GM18517 (cell line): ENCODE results near the gene MBNL2.

Source experiments
- ATAC-seq: cut with Tn5 transposase; IDR thresholded peaks from one replicate; pipeline ENCODE4 v1.9.1; 2021; ENCODE audit warnings: mild to moderate bottlenecking, moderate library complexity; ENCODE audit not compliant: unreplicated experiment

The MBNL2 gene

DNA sequence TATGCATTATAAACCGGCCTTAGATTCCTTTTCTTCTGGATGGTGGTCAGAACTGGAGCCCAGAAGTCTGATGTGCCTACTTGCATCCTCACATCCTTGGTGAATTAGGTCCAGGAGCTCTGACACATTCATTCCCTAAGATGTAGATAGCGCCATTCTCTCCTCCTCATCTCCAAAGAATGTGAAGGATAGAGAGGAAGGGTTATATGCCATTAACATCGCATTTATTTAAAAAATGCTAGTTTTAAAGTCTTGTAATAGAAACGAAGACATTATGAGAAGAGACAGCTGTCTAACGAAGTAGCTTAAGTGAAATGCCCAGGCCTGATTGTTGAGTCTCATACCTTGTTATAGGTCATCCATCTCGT is 9.7 kb downstream of the MBNL2 start:
- no peak for ATAC-seq

DNA sequence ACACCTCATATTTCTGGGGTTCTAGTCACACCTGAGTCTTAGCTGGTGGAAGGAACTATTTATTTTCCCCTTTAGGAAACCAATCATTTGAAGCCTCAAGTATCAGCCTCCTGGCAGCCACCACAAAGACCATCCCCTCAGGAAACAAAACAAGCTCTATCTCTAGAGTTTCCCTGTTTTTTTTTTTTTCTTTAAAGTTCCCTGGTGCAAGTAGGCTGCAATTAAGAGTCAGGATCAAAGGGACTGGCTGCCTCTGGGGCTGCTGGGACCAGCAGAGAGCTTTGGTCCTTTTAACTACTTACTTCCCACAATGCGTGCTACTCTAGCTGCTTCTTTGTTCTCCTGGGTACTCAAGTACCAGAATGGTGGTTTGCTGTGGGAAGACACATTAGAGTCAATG is 11.4 kb downstream of the MBNL2 start:
- ATAC-seq = no peak

DNA sequence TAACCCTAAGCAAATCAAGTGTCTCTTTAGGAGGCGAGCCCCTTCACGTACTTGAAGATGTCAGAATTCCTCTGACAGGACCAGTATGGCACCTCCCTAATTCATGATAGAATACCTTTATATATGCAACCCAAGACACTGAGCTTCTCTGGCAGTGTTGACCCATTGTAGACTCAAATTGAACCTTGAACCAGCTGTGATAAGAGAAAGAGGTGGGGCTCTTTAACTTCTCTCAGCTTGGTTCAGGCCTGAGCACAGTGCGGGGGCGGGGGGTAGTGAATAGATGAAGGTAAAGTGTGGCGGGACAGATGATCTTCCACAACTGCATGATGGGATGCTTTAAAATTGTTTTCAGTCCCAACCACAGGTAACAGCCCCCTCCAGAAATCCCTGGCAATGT is 12.1 kb downstream of the MBNL2 start:
- no peak for ATAC-seq

DNA sequence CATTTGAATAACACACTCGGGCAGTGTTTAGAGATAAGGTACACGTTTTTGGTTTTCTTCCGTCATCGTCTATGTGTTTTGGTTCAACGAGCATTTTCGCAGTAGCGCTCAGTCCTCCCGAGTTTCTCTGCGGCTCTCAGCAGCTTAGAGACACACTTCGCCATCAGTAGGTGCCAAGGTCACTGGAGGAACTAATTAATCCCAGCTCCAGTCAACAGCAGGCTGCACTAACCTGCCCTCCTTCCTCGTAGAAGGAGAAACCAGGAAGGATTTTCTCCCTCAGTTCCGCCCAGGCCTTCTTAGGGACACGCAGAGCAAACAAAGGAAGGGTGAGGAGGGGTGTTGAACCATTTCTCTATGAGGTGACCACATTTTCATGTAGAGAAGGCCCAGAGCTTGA is 12.6 kb downstream of the MBNL2 start:
- ATAC-seq = no peak

DNA sequence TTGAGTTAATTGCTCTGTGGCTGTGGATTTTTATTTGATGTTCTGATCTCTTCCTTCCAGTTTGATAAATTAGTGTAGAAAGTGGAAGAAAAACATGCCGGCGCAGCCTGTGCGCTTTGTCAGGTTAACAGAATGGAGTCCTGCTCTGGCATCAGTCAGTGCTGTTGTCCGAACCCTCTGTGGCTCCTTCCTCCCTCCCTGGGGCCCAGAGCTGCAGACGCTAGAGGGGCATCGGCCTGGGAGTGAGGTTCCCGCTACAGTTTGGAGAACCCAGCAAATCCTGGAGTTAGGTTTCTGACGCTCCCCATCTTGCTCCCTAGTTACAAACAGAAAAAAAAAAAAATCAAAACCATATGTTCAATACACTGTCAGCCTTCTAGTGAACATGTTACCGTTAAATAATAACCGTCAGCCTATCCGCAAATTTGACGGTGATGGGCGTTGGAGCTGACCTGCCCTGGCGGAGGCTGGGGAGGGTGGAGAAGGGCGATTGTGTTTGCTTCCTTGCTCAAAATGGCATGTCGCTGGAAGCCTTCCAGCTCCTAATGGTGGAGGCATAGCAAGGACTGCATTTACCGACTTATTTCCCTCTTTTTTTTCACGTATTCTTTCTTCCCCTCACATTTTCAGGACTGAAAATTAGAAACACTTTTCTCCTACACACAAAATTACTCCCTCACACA is 13.6 kb downstream of the MBNL2 start:
- ATAC-seq = no peak

DNA sequence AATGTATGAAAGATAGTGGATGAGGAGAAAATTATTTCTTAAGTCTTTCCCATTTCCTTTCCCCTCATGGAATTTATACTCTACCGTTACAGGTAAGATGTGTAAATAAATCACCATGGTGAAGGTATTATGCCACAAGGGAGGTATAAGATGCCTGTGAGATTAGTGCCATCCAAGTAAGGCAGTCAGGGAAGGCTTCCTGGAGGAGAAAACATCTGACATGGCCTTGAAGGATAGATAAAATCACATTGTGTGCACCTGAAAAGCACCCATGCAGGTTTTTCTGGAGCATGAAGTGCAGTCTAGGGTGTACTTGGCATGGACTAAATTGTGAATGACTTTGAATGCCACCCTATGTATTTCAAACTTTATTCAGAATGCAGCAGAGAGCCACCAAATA is 15.3 kb downstream of the MBNL2 start:
- ATAC-seq = no peak

DNA sequence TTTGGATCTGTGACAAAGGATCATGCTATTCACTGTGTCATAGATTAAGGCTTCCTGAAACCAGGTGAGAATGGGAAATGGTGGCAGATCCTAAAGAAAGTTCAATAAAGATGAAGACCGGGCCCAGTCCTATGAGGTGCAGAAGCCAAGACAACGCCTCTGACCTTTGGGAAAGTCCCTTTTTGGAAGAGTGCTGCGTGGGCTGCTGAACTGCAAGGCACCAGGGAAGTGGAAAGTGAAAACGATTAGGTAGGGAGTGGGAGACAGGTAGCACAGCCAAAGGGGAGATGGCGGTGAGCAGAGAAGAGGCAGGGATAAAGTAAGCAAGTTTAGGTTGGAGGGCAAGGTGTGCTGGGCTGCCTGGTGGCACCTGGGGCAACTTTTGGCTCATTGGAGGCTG is 16.3 kb downstream of the MBNL2 start:
- no peak for ATAC-seq

DNA sequence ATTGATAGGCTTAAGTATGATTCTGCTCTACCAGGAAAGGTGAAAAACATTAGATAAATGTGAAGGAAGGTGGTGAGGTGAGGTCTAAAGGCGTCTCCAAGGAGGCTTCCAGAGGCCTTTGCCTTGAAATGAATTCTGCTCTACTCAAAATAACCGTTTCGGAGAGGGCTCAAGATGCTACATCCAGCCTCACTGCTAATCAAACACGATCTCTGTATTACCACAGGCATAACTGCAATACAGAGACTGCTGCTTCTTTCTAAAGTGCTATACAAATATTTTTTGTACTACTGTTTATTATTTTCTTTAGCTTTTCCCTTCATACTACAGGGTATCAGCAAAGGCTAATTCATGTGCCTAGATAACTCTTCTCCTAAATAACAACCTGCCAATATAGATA is 16.8 kb downstream of the MBNL2 start:
- ATAC-seq = no peak

DNA sequence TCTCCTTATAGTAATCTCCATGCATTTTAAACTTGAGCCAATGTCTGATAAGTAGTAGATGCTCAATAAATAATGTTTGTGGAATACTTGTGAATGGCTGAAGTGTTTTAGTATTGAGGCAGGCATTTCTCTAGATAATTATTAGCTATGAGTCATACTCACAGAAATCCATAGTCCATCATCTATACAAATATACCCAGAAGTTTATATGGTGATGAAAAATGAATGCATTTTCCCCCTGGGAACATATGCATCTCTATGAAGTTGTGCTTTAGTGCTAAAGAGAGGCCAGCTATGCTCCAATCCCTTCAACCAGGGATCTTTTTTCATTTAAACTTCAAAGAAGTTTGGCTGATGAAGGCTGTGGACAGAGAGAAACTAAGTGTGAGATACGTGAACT is 17.2 kb downstream of the MBNL2 start:
- no peak for ATAC-seq

DNA sequence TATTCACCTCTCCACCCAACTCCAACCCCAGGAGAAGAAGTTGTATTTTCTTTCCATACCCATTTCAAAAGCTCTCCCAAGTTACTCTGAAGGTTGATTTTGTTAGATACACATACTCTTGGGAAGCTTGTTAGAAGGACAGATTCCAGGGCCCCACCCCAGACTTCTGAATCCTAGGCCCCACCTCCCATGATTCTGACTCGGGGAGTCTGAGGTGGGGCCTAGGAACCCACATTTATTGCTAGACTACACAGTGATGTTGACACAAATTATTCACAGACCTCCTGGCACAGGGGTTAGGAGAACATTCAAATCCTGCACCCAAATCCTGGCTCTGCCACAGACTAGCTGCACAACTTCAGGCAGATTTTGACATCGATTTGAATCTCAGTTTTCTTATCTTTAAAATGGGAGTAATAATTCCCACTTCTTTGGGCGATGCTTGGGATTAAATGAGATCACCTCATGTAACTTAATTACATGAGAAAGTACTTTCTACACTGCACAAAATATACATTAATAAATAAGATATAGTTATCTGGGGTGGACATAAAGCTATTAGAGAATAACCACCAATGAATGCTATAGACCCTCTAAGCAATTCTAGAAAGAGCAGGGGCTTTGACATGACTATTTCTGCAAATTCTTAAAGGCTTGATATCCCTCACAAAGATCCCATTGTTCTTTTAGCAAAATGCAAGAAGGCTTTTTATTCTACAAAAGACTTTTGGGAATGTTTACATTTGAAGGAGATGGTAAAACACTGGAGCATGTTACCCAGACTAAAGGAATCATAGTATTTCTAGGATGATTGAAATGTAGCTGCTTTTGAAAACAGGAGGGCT is 18.0 kb downstream of the MBNL2 start:
- ATAC-seq = no peak

DNA sequence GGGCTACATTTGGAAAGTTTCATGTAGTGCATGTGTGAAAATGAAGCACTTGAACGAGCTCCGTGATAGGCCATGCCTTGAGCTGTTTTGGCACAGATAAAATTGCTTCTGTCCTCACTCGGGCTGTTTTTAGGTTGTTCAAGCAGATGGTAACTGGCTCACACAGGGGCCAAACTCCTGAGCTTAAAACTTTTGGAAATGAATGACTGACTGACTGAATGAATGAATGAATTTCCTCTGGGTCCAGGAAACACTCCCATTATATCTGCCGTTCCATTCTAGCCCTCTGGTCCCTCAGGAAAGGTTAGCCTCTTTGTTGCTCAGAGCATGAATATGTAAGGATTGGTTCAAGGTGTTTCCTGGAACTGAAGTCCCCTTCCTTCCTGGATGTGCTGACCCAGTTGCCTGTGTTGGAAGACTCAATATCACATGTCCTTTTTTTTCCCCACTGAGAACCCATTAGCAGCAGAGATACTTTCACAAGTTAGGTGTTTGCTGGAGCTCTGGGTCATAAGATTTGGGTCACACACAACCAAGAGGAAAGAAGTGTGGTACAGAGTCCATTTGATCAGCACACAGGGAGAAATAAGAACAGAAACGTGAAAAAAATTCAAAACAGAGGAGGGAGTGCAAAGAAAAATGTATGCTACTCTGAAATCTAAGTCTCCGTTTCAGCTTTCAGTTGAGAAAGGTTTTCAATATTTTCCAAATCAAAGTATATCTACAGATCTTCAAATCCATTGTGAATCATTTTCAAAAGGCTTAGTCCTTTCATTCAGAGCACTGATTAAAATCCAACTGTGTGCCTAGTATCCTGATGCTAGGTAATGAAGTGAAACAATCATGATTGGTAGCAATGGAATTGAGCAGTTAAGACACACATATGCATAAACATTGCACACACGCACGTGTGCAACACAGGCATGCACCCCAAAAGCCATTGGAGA is 18.9 kb downstream of the MBNL2 start:
- no peak for ATAC-seq

DNA sequence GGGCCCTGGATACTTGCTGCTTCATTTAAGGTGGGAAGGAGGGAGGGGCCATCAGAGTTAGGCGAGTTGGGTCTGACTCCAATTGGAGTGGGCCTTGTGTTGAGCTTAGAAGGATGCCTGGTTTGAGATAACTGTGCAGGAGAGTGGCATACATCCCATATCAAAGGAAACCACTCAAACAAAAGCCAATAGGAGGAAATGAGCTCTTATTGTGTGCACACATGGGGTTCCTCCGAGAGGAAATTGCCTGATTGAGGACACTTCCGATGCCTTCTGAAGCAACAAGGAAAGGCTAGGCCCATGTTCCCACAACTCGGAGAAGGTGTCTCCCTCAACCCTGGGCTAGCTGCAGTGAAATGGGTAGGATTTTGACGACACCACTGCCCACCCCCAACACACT is 19.6 kb downstream of the MBNL2 start:
- no peak for ATAC-seq

DNA sequence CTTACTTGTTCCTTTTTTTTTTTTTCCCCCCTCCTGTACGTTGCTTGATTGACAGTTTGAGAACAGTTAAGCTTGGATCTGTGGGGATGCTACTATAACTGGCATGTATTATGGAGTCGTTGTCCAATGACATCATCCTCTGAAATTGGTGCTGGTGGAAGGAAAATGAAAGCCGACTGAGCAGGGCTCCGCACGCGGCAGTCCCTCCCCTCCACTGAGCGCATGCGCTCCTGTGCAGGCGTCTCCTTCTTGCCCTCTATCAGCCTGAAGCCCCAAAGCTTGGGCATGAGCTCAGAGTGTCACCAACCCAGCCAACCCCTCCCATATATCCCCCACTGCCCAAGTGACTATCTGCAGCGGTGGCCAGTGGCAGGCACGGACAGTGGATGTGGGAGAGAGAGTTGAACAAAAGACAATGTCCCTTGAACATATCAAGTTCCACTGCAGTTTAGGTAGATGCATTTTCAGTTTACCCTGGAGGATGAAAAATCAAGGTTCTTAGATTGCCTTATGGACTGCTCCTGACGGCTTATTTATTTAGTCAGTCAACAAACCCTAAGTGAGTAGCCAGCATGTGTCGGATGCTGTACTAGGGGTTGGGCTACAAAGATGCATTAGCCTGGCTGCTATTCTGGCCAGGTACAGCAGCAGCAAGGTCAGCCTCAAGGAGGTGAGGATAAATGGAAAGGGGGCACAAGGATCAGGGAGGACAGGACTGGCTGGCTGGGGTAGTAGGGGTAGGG is 20.8 kb downstream of the MBNL2 start:
- ATAC-seq = no peak

DNA sequence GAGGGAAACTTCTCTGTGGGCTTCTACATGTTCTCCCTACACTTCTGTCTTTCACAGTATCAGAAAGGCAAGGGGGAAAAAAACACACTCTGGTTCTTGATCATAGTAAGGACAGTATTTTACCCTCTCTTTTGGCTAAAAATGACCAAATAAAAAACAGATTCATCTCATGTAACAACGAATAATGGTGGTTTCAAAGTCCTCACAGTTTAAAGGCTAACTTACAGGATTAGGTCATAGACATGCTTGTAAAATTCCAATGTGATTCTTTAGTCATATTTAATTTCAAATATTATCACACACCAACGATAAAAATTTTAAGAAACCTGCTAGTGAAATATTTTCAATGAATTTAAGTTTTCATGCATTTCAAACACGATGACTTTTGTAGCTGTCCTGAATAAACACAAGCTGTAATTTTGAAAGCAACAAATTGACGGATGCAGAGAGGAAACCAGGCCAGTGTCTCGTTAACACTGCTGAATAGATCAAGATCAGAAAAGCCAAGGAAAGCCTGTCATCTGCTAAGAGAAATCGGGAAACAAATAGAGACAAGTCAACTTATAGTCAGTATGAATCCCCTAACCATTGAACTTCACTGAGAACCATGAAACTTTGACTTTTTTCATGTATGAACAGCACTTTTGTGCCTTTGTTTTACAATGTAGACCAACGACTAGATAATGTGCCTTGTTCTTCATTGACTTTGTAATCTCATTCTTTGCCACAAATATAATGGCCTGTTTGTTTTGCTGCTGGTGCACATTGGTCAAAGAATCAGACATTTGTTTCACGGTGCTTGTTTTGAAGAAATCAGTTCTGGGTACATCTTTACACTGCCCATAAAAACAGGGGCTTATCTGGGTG is 22.0 kb downstream of the MBNL2 start:
- no peak for ATAC-seq

DNA sequence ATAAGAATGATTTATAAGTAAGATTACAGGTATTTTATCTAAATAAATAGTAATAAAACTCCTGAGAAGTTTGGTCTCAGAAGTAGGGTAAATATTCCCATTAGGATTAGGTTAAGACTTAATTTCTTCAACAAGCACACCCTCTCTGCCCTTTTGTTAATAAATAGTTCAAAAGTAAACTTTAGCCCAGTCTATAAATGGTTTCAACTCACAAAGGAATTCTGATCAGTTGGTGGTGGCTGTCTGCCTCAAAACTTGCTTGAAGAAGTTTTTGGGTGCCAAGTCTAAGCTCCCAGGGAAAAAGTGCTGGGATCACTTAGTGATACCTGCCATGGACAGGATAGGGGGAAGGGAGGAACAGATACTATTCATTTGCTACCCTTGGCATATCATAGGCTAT is 22.9 kb downstream of the MBNL2 start:
- no peak for ATAC-seq

DNA sequence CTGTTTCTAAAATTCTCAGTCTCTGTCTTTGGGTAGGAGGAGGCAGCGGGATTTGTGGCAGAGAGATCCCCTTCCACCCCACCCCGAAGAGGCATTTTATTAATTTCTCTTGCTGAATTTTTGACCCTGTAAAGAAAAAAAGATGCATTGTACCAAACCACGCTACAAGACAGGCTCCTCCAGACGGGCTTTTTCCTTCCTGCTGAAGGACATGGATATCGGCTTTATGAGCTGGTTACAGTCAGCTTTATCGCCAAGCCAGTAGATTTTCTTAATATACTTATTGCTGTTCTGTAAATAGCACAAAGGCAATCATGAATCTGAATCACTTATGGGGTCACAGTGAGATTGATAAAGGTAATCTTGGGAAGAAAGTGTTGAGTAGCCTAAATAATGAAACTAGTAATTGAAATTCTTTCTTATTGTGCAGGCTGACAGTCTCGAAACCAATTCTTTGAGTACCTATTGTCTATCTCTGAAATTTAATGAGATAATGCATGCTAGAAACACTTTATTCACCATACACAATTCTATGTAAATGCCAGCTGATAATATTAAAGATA is 24.5 kb downstream of the MBNL2 start:
- ATAC-seq = no peak

DNA sequence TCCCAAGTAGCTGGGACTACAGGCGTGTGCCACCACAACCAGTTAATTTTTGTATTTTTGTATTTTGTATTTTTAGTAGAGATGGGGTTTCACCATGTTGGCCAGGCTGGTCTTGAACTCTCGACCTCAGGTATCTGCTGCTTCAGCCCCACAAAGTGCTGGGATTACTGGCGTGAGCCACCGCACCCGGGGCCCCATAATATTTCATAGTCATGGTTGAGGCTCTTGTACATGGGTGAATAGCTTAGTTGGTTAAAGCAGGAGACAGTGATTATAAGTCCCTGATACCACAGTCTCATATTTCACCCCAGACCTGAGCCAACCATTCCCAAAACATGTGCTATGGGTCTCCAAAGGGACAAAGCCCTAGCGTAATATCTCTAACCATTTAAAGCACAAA is 26.1 kb downstream of the MBNL2 start:
- ATAC-seq = no peak

DNA sequence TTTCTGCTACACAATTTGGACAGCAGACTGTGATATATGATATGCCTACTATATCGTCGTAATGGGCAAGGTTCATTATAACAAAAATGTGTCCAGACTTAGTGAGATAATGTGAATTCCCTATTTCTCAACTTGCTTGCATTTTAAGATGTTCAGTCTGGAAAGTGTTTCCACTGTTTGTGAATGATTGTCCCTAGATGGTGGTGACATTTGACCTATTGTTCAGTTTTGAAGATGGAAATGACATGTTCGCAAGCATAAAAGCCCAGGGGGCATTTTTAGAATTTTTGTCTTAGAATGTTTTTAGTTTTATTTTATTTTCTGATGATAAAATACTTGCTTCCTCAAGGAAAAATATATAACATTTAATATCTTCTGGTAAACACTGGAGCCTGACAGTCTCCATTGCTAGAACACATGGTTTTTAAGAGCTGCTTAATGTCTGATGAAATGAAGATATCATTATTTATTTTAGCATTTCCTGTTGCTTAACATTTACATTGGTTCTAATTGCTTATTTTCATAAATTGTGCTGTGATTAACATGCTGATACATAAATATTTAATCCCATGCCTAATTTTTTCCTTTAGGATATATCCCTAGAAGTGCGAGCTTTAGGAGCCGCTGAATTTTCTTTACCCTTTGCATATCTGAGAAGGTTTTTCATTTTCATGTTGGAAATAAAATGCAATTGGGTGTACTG is 27.1 kb downstream of the MBNL2 start:
- no peak for ATAC-seq
